SK-N-MC (cell line): ENCODE results near the gene RBM19.

ENCODE experiments used
- DNase-seq: peaks from one replicate; pipeline ENCODE4 v3.0.0-alpha.2; 2011; ENCODE audit warnings: low read depth, low spot score
- H3K27ac ChIP-seq: fragments of 200-600 bp; sonication (generic); 2 replicates; pipeline ENCODE4 v1.5.1; 2016; ENCODE audit warnings: mixed run types
- H3K36me3 ChIP-seq: fragments of 200-600 bp; sonication (generic); 2 replicates; pipeline ENCODE4 v1.6.1; 2017; ENCODE audit warnings: antibody characterized with exemption, low read length, mixed read lengths; ENCODE audit not compliant: insufficient read depth
- H3K4me3 ChIP-seq: fragments of 200-600 bp; sonication (generic); 2 replicates; pipeline ENCODE4 v1.5.1; 2016
- H3K9ac ChIP-seq: fragments of 200-600 bp; sonication (generic); 2 replicates; pipeline ENCODE4 v1.8.0; 2017; ENCODE audit warnings: mixed run types, mixed read lengths; ENCODE audit not compliant: insufficient read length
- H3K9me3 ChIP-seq: fragments of 200-600 bp; sonication (generic); 2 replicates; pipeline ENCODE4 v1.6.1; 2017; ENCODE audit warnings: low read depth, mild to moderate bottlenecking, antibody characterized with exemption, low read length, moderate library complexity, mixed read lengths
- EZH2 ChIP-seq: fragments of 200-600 bp; sonication (generic); IDR thresholded peaks from one replicate; pipeline ENCODE4 v1.6.1; 2017; ENCODE audit warnings: antibody characterized with exemption
- FOXP2 ChIP-seq: optimal IDR thresholded peaks from 2 replicates; pipeline ENCODE3; 2011; ENCODE audit warnings: mild to moderate bottlenecking, moderate library complexity; ENCODE audit not compliant: insufficient read depth; ENCODE audit errors: extremely low read length, control extremely low read depth
- POLR2AphosphoS5 ChIP-seq: IDR thresholded peaks from 2 replicates; pipeline ENCODE4 v1.6.1; 2012; ENCODE audit warnings: mild to moderate bottlenecking, low read depth, low read length, borderline replicate concordance

RBM19 gene

GRCh38 chr12:113792450-113792849 lies 173.7 kb downstream of the RBM19 start:
- H3K4me3 ChIP-seq = no peak overlapping the region
- H3K9ac ChIP-seq = no peak overlapping the region
- H3K36me3 ChIP-seq = no peaks in the 10 kb centered on the region
- TF ChIP-seq EZH2 (no peak), FOXP2 (no peak), POLR2AphosphoS5 (no peak)
- H3K9me3 ChIP-seq = no peaks in the 10 kb centered on the region
- H3K27ac ChIP-seq = no peak overlapping the region
- no peak for DNase-seq

DNA sequence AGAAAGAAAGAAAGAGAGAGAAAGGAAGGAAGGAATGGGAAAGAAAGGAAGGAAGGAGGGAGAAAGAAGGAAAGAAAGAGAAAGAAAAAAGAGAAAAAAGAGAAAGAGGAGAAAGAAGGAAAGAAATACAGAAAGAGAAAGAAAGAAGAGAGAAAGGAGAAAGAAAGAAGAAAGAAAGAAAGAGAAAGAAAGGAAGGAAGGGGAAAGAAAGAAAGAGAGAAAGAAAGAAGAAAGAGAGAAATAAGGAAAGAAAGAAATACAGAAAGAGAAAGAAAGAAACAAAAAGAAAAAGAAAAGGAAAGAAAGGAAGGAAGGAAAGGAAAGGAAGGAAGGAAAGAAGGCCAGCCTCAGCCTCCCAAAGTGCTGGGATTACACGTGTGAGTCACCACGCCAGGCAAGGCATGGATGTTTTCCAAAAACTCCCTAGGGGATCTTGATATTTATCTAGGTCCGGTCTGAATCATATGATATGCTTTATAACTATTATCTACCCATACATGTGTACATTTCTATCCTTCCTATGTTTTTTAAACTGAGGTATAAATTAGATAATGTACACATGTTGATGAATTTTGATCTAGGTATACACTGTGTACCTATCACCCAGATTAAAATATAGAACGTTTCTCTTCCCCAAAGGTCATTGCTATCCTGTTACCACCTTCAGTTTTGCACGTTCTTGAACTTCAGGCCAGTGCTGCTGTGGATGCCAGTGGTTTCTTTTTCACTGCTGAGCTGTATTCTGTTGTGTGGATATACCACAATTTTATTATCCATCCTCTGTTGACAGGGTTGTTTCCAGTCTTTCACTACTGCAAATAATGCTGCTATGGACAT lies 177.9 kb downstream of the RBM19 start:
- no peak overlapping the region for H3K4me3 ChIP-seq
- DNase-seq = no peak
- no peak overlapping the region for H3K9ac ChIP-seq
- no peaks in the 10 kb centered on the region for H3K9me3 ChIP-seq
- no peak overlapping the region for H3K27ac ChIP-seq
- TF ChIP-seq EZH2 = no peak
- TF ChIP-seq POLR2AphosphoS5 = no peak
- TF ChIP-seq FOXP2 = no peak
- no peaks in the 10 kb centered on the region for H3K36me3 ChIP-seq

GRCh38 chr12:113786107-113786506 lies 180.0 kb downstream of the RBM19 start:
- Histone ChIP-seq H3K4me3 (no peak overlapping the region), H3K9ac (no peak overlapping the region), H3K9me3 (no peaks in the 10 kb centered on the region), H3K36me3 (no peaks in the 10 kb centered on the region), H3K27ac (no peak overlapping the region)
- TF ChIP-seq FOXP2 (no peak), POLR2AphosphoS5 (no peak), EZH2 (no peak)
- DNase-seq = no peak

DNA sequence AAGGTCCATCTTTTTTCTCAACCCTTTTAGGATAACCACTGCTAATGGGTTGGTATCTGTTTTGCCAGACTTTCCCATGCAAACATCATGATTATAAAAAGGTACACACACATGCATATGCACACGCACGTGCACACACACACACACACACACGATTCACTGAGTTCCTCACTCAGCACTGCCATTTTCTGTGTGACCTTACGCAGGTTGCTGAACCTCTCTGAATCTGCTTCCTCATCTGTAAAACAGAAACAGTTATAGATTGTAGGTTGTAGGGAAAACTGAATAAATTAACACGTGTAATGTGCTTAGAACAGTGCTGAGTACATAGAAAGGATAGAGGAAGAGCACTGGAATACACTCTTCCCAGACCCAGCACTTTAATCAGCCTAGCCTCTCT lies 182.3 kb downstream of the RBM19 start:
- TF ChIP-seq EZH2 (no peak), FOXP2 (no peak), POLR2AphosphoS5 (no peak)
- Histone ChIP-seq H3K9me3 (no peaks in the 10 kb centered on the region), H3K4me3 (no peak overlapping the region), H3K9ac (no peak overlapping the region), H3K36me3 (no peaks in the 10 kb centered on the region), H3K27ac (no peak overlapping the region)
- no peak for DNase-seq

DNA sequence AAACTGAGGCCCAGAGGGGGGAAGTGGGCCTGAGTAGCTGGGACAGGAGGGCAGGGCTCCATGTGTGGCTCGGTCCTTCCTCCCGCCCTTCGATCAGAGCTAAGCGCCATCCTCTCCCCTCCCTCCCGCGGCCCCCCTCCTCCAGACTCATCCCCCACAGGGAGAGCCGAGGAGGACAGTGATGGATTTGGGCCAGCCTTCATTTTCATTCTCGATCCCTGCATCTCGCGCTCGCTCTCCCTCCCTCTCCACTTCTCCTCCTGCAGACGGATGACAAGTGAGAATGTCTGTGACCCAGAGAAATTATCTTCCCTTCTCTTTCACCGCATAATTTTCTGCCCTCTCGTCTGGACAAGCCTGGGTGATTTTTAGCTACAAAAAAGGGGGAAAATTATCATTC lies 183.3 kb downstream of the RBM19 start:
- no peak for DNase-seq
- Histone ChIP-seq H3K4me3 (no peak overlapping the region), H3K9me3 (no peaks in the 10 kb centered on the region), H3K27ac (no peak overlapping the region), H3K36me3 (no peaks in the 10 kb centered on the region), H3K9ac (no peak overlapping the region)
- TF ChIP-seq FOXP2 (no peak), POLR2AphosphoS5 (no peak), EZH2 (no peak)

GRCh38 chr12:113781415-113782198 lies 184.5 kb downstream of the RBM19 start:
- no peak overlapping the region for H3K4me3 ChIP-seq
- no peak overlapping the region for H3K27ac ChIP-seq
- TF ChIP-seq FOXP2 = no peak
- TF ChIP-seq POLR2AphosphoS5 = no peak
- TF ChIP-seq EZH2 = no peak
- no peak for DNase-seq
- no peaks in the 10 kb centered on the region for H3K9me3 ChIP-seq
- no peak overlapping the region for H3K9ac ChIP-seq
- no peaks in the 10 kb centered on the region for H3K36me3 ChIP-seq

GRCh38 chr12:113779774-113780173 lies 186.4 kb downstream of the RBM19 start:
- no peaks in the 10 kb centered on the region for H3K36me3 ChIP-seq
- no peak for TF ChIP-seq POLR2AphosphoS5
- no peak for TF ChIP-seq EZH2
- no peak for TF ChIP-seq FOXP2

DNA sequence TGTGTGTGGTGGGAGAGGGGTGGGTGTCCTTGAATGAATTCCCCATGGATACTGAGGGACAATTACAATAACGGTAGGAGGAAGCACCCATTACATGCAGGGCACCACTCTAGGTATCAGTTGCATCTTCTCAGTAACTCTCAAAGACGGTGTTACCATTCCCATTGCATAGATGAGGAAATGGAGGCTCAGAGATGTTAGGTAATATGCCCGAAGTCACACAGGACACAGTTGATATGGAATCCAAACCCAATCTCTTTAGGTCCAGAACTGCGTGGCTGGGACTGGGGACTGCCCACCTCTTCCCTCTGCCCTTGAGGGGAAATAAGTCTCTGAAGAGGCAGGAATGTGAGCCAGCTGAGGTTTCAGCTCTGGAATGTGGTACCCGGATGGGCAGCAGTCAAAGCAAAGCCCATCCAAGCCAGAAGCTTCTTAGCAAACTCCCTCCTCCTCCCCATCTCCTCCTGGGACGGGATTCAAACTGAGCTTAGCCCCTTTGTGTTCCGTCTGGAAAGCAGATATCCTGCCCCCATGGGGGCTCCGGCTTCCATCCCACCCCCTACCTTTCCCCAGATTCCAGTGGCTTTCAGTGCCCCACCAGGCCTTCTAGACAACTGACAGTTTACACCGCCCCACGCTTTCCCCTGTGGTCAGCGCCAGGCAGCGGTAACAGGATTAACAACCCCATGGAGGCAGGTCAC lies 187.5 kb downstream of the RBM19 start:
- DNase-seq = no peak
- TF ChIP-seq EZH2 (no peak), FOXP2 (no peak)
- Histone ChIP-seq H3K9me3 (no peaks in the 10 kb centered on the region), H3K4me3 (no peak overlapping the region), H3K36me3 (no peaks in the 10 kb centered on the region), H3K9ac (no peak overlapping the region), H3K27ac (no peak overlapping the region)

More at GRCh38 chr12:113779774-113780173, 186.4 kb downstream of the RBM19 start:
- DNase-seq = no peak
- H3K4me3 ChIP-seq = no peak overlapping the region
- no peaks in the 10 kb centered on the region for H3K9me3 ChIP-seq
- H3K27ac ChIP-seq = no peak overlapping the region
- H3K9ac ChIP-seq = no peak overlapping the region
